Nephron (organoid): Measurements from ENCODE around the gene GALK2.

Experiments
- H3K27ac Mint-ChIP-seq, 3 experiments: 2 replicates each; pipeline ENCODE4 v1.8.0; 2020; ENCODE audit warnings: mixed read lengths in 3 of 3, mild to moderate bottlenecking in 2 of 3, moderate library complexity in 1 of 3
- H3K27me3 Mint-ChIP-seq: 2 replicates; pipeline ENCODE4 v1.8.0; 2021; ENCODE audit warnings: low read depth, mild to moderate bottlenecking, moderate library complexity, mixed read lengths
- H3K36me3 Mint-ChIP-seq: 2 replicates; pipeline ENCODE4 v1.8.0; 2020; ENCODE audit warnings: low read depth, mixed read lengths
- H3K4me1 Mint-ChIP-seq: 2 replicates; pipeline ENCODE4 v1.8.0; 2020; ENCODE audit warnings: mixed read lengths
- H3K4me3 Mint-ChIP-seq, 3 experiments: 2 replicates each; pipeline ENCODE4 v1.8.0; 2020; ENCODE audit warnings: mild to moderate bottlenecking in 3 of 3, mixed read lengths in 3 of 3, moderate library complexity in 2 of 3
- H3K9me3 Mint-ChIP-seq: 2 replicates; pipeline ENCODE4 v1.8.0; 2020; ENCODE audit warnings: mixed read lengths
- CTCF ChIP-seq, 3 experiments: fragments of 200-600 bp; sonication (generic); IDR thresholded peaks; one replicate each; pipeline ENCODE4 v1.5.0; 2021; ENCODE audit warnings: antibody characterized with exemption in 3 of 3; ENCODE audit not compliant: unreplicated experiment in 3 of 3

Gene GALK2

GRCh38 chr15:49361370-49361769, 191.3 kb downstream of the GALK2 start:
- Mint-ChIP-seq H3K27me3 (no peaks in the 10 kb centered on the region), H3K9me3 (peaks cover 17% of the 10 kb centered on the region)
- no peak for TF ChIP-seq CTCF (IDR thresholded peaks at IDR 0.05; ENCODE audit: unreplicated experiment in 3 of 3)

GRCh38 chr15:49366496-49366895, 196.4 kb downstream of the GALK2 start:
- H3K9me3 Mint-ChIP-seq = peaks cover 11% of the 10 kb centered on the region
- H3K4me3 Mint-ChIP-seq = no peak overlapping the region
- peaks cover 4% of the 10 kb centered on the region for H3K36me3 Mint-ChIP-seq
- H3K4me1 Mint-ChIP-seq = no peaks in the 10 kb centered on the region
- TF ChIP-seq CTCF (IDR thresholded peaks at IDR 0.05; ENCODE audit: unreplicated experiment in 3 of 3) = no peak
- no peaks in the 10 kb centered on the region for H3K27me3 Mint-ChIP-seq
- H3K27ac Mint-ChIP-seq = no peak overlapping the region

More at GRCh38 chr15:49361370-49361769, 191.3 kb downstream of the GALK2 start:
- H3K4me3 Mint-ChIP-seq = no peak overlapping the region
- no peaks in the 10 kb centered on the region for H3K4me1 Mint-ChIP-seq
- peaks cover 6% of the 10 kb centered on the region for H3K36me3 Mint-ChIP-seq
- no peak overlapping the region for H3K27ac Mint-ChIP-seq

- H3K4me3 Mint-ChIP-seq = no peak overlapping the region
- no peaks in the 10 kb centered on the region for H3K27me3 Mint-ChIP-seq
- TF ChIP-seq CTCF (IDR thresholded peaks at IDR 0.05; ENCODE audit: unreplicated experiment in 3 of 3) = peak in 2 of 3 experiments; percentile 14 to 18
- no peaks in the 10 kb centered on the region for H3K9me3 Mint-ChIP-seq
- no peak overlapping the region for H3K27ac Mint-ChIP-seq
- no peaks in the 10 kb centered on the region for H3K4me1 Mint-ChIP-seq
- peaks cover 4% of the 10 kb centered on the region for H3K36me3 Mint-ChIP-seq
Observed at GRCh38 chr15:49370782-49371181, 200.7 kb downstream of the GALK2 start.

- no peak overlapping the region for H3K4me3 Mint-ChIP-seq
- no peaks in the 10 kb centered on the region for H3K36me3 Mint-ChIP-seq
Observed at GRCh38 chr15:49372366-49372765, 202.3 kb downstream of the GALK2 start.

GRCh38 chr15:49379996-49380395, 209.9 kb downstream of the GALK2 start:
- Mint-ChIP-seq H3K27ac (no peak overlapping the region), H3K27me3 (no peaks in the 10 kb centered on the region), H3K9me3 (no peaks in the 10 kb centered on the region), H3K4me1 (no peaks in the 10 kb centered on the region), H3K36me3 (no peaks in the 10 kb centered on the region), H3K4me3 (no peak overlapping the region)
- TF ChIP-seq CTCF (IDR thresholded peaks at IDR 0.05; ENCODE audit: unreplicated experiment in 3 of 3) = no peak

More at GRCh38 chr15:49372366-49372765, 202.3 kb downstream of the GALK2 start:
- H3K27ac Mint-ChIP-seq = no peak overlapping the region
- TF ChIP-seq CTCF (IDR thresholded peaks at IDR 0.05; ENCODE audit: unreplicated experiment in 3 of 3) = no peak
- H3K4me1 Mint-ChIP-seq = no peaks in the 10 kb centered on the region
- H3K27me3 Mint-ChIP-seq = no peaks in the 10 kb centered on the region
- H3K9me3 Mint-ChIP-seq = no peaks in the 10 kb centered on the region

GRCh38 chr15:49380912-49381311, 210.9 kb downstream of the GALK2 start:
- Mint-ChIP-seq H3K4me3 (no peak overlapping the region), H3K27ac (no peak overlapping the region)

More at GRCh38 chr15:49380912-49381311, 210.9 kb downstream of the GALK2 start:
- Mint-ChIP-seq H3K4me1 (no peaks in the 10 kb centered on the region), H3K9me3 (no peaks in the 10 kb centered on the region), H3K27me3 (no peaks in the 10 kb centered on the region), H3K36me3 (no peaks in the 10 kb centered on the region)
- no peak for TF ChIP-seq CTCF (IDR thresholded peaks at IDR 0.05; ENCODE audit: unreplicated experiment in 3 of 3)
